Endothelial cell (in vitro differentiated cells): Measurements from ENCODE around the gene APH1B. TPM values are rescaled to one million over a fixed set of nuclear protein-coding genes. Genes with fewer than 3 reads are reported as not detected.

Source experiments
- DNase-seq: peaks from one replicate; pipeline ENCODE4 v3.0.0; 2021; ENCODE audit warnings: low spot score
- H3K27ac Mint-ChIP-seq: one replicate; pipeline ENCODE4 v1.8.0; 2021; ENCODE audit warnings: mixed read lengths, inconsistent platforms; ENCODE audit not compliant: unreplicated experiment
- H3K27me3 Mint-ChIP-seq: one replicate; pipeline ENCODE4 v1.8.0; 2021; ENCODE audit warnings: mild to moderate bottlenecking, moderate library complexity, mixed read lengths, inconsistent platforms; ENCODE audit not compliant: unreplicated experiment
- H3K36me3 Mint-ChIP-seq: one replicate; pipeline ENCODE4 v1.8.0; 2021; ENCODE audit warnings: mild to moderate bottlenecking, low read depth, mixed read lengths, inconsistent platforms; ENCODE audit not compliant: unreplicated experiment
- H3K4me1 Mint-ChIP-seq: one replicate; pipeline ENCODE4 v1.8.0; 2021; ENCODE audit warnings: mild to moderate bottlenecking, mixed read lengths, inconsistent platforms; ENCODE audit not compliant: unreplicated experiment
- H3K4me3 Mint-ChIP-seq: one replicate; pipeline ENCODE4 v1.8.0; 2021; ENCODE audit warnings: mild to moderate bottlenecking, mixed read lengths, inconsistent platforms; ENCODE audit not compliant: unreplicated experiment
- H3K9me3 Mint-ChIP-seq: one replicate; pipeline ENCODE4 v1.8.0; 2021; ENCODE audit warnings: mixed read lengths, inconsistent platforms; ENCODE audit not compliant: unreplicated experiment
- CTCF ChIP-seq: fragments of 200-600 bp; sonication (generic); IDR thresholded peaks from one replicate; pipeline ENCODE4 v1.5.0; 2021; ENCODE audit warnings: antibody characterized with exemption; ENCODE audit not compliant: unreplicated experiment
- total RNA-seq: library from RNA; stranded (reverse); fragmentation: NEBNext Ultra II Directional; extraction: Animal tissue kit (Norgen Biotek cat#: 25700); gene quantifications from one replicate; pipeline ENCODE4 v1.2.1, GENCODE V29; 2021; ENCODE audit not compliant: unreplicated experiment

The APH1B gene
- total RNA-seq, 1 donor from 2014 or later = 26.3 TPM

GRCh38 chr15:63299943-63300575 lies 22.7 kb downstream of the APH1B start:
- peaks cover 1% of the 10 kb centered on the region for H3K27me3 Mint-ChIP-seq
- no peaks in the 10 kb centered on the region for H3K9me3 Mint-ChIP-seq
- DNase-seq = no peak
- H3K4me3 Mint-ChIP-seq = no peak overlapping the region
- no peak overlapping the region for H3K27ac Mint-ChIP-seq
- peaks cover 8% of the 10 kb centered on the region for H3K36me3 Mint-ChIP-seq
- H3K4me1 Mint-ChIP-seq = peaks cover 4% of the 10 kb centered on the region
- TF ChIP-seq CTCF = no peak

DNA sequence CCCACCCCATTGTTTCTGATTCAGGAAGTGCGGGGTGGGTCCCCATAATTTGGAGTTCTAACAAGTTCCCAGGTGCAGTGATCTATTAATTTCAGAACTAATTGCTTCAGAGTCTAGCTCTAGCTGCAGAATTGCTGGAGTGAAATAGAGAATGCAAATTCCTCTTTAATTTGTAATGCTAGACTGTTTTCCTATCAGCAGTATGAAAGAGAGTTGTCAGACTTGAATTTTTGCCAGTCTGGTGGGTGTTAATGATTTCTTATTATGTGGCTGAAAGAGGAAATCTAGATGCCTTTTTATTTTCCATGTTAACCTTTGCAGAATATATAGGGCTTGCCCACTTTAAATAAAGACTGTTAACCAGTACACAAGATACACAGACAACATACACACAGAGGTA lies 23.7 kb downstream of the APH1B start:
- DNase-seq = no peak
- H3K4me3 Mint-ChIP-seq = no peak overlapping the region
- H3K27ac Mint-ChIP-seq = no peak overlapping the region

GRCh38 chr15:63305260-63305659 lies 27.9 kb downstream of the APH1B start:
- DNase-seq = no peak
- Mint-ChIP-seq H3K27me3 (no peaks in the 10 kb centered on the region), H3K4me3 (no peak overlapping the region), H3K27ac (no peak overlapping the region), H3K4me1 (peaks cover 5% of the 10 kb centered on the region), H3K9me3 (no peaks in the 10 kb centered on the region), H3K36me3 (peaks cover 5% of the 10 kb centered on the region)
- no peak for TF ChIP-seq CTCF

More for the DNA sequence above, 23.7 kb downstream of the APH1B start:
- Mint-ChIP-seq H3K36me3 (peaks cover 9% of the 10 kb centered on the region), H3K4me1 (peaks cover 3% of the 10 kb centered on the region), H3K9me3 (no peaks in the 10 kb centered on the region), H3K27me3 (peaks cover 1% of the 10 kb centered on the region)
- no peak for TF ChIP-seq CTCF

DNA sequence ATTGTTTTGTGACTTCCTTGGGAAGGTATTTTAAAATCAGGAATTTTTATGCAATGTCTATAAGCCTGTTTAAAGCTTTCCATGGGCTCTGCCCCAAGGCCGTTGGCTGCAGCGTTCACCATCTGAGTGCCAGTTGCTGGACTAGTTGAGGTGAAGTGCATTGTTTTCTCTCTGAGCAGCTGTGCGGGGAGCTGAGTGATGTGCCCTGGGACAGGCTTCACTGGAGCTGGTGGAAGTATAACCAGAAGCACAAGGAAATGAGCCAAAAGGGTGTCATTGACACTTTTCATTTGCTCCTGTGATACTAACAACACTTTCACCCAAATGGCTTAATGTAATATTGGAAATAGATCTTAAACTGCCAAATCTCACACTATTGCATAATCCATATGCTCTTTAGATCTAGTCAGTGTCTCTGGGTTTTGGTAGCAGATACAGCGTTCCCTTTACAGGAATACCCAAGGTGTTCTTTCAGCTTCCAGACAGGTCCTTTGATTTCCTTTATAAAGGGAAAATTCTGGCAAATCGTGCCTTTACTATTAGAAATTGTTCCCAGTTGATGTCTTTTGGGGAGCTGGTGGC lies 29.2 kb downstream of the APH1B start:
- Mint-ChIP-seq H3K36me3 (peaks cover 5% of the 10 kb centered on the region), H3K4me3 (no peak overlapping the region), H3K27ac (no peak overlapping the region), H3K9me3 (no peaks in the 10 kb centered on the region), H3K27me3 (no peaks in the 10 kb centered on the region), H3K4me1 (peaks cover 5% of the 10 kb centered on the region)
- DNase-seq = no peak
- TF ChIP-seq CTCF = no peak

DNA sequence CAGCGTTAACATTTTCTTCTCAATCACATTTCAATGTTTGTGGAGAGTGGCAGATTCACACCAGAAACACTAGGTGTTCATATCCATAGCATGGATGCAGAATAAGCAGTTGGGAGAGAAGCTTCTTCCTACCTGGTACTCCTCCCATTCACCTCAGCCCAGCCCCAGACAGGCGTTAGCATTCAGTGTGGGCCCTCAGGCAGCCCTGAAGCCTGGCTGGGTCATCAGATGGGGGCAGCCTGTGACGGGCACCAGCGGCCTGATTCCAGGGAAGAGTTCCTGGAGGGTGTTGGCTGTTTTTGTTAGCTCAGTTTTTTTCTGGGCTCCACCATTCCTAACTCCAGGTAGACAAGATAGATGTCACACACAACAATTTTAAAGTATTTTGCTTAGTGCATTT lies 31.1 kb downstream of the APH1B start:
- Mint-ChIP-seq H3K27me3 (no peaks in the 10 kb centered on the region), H3K4me1 (peaks cover 8% of the 10 kb centered on the region), H3K4me3 (no peak overlapping the region), H3K9me3 (no peaks in the 10 kb centered on the region), H3K27ac (no peak overlapping the region), H3K36me3 (peaks cover 5% of the 10 kb centered on the region)
- no peak for DNase-seq
- TF ChIP-seq CTCF = no peak
